Measurements from ENCODE around the gene LILRA1.
"Not testable (repeated sequence)": the region's sequence is repeated elsewhere in the genome, so short reads cannot be mapped to it uniquely, and the experiment has no call there.

The LILRA1 gene

GRCh38 chr19:54593445-54593844 lies at the start of gene LILRA1:
Gene LILRA1 (plus strand): TSS chr19:54593632. CDS start chr19:54594245, 613 bp downstream.
- not testable (repeated sequence) for DNase-seq

GRCh38 chr19:54548806-54549205 lies 44.6 kb upstream of the LILRA1 start:
- DNase-seq: no peak

- no peak for DNase-seq
Measured at GRCh38 chr19:54549224-54549623, 44.2 kb upstream of the LILRA1 start.

GRCh38 chr19:54551293-54551692 lies 42.1 kb upstream of the LILRA1 start:
- DNase-seq: no peak

GRCh38 chr19:54551950-54552912 lies 41.2 kb upstream of the LILRA1 start:
- DNase-seq: no peak

- no peak for DNase-seq
Measured at GRCh38 chr19:54552913-54553310, 40.5 kb upstream of the LILRA1 start.

GRCh38 chr19:54554006-54554405 lies 39.4 kb upstream of the LILRA1 start:
- no peak for DNase-seq

- no peak for DNase-seq
Measured at GRCh38 chr19:54554896-54555295, 38.5 kb upstream of the LILRA1 start.

- no peak for DNase-seq
Measured at GRCh38 chr19:54556194-54556593, 37.2 kb upstream of the LILRA1 start.

- no peak for DNase-seq
Measured at GRCh38 chr19:54558339-54558738, 35.1 kb upstream of the LILRA1 start.

- no peak for DNase-seq
Measured at GRCh38 chr19:54560881-54561385, 32.5 kb upstream of the LILRA1 start.

- DNase-seq: no peak
Measured at GRCh38 chr19:54561840-54562239, 31.6 kb upstream of the LILRA1 start.

GRCh38 chr19:54563206-54563605 lies 30.2 kb upstream of the LILRA1 start:
- DNase-seq: not testable (repeated sequence)

GRCh38 chr19:54570316-54570715 lies 23.1 kb upstream of the LILRA1 start:
- no peak for DNase-seq

GRCh38 chr19:54571715-54572615 lies 21.5 kb upstream of the LILRA1 start:
- DNase-seq: not testable (repeated sequence)

GRCh38 chr19:54572696-54573311 lies 20.6 kb upstream of the LILRA1 start:
- DNase-seq: no peak

GRCh38 chr19:54573330-54573872 lies 20.0 kb upstream of the LILRA1 start, which contains the start of gene LILRA2:
Gene LILRA2 (plus strand): TSS chr19:54573790. CDS start chr19:54573879, 89 bp downstream.
- no peak for DNase-seq

GRCh38 chr19:54574051-54574450 lies 19.4 kb upstream of the LILRA1 start:
- DNase-seq: no peak

- DNase-seq: no peak
Measured at GRCh38 chr19:54574527-54575056, 18.8 kb upstream of the LILRA1 start.

GRCh38 chr19:54575205-54575604 lies 18.2 kb upstream of the LILRA1 start:
- DNase-seq: not testable (repeated sequence)

GRCh38 chr19:54576411-54576976 lies 16.9 kb upstream of the LILRA1 start:
- no peak for DNase-seq

- no peak for DNase-seq
Measured at GRCh38 chr19:54577334-54577733, 16.1 kb upstream of the LILRA1 start.
